ENCODE measurements around the gene HIRIP3. TPM values are rescaled to one million over a fixed set of nuclear protein-coding genes. Genes with fewer than 3 reads are reported as not detected.

HIRIP3 gene
- total and polyA plus RNA-seq, 2 of the 13 experiments (the other 11 are each of a cell fraction or from before 2014, with no cell fraction given), result 12.6 to 17.2 TPM

DNA sequence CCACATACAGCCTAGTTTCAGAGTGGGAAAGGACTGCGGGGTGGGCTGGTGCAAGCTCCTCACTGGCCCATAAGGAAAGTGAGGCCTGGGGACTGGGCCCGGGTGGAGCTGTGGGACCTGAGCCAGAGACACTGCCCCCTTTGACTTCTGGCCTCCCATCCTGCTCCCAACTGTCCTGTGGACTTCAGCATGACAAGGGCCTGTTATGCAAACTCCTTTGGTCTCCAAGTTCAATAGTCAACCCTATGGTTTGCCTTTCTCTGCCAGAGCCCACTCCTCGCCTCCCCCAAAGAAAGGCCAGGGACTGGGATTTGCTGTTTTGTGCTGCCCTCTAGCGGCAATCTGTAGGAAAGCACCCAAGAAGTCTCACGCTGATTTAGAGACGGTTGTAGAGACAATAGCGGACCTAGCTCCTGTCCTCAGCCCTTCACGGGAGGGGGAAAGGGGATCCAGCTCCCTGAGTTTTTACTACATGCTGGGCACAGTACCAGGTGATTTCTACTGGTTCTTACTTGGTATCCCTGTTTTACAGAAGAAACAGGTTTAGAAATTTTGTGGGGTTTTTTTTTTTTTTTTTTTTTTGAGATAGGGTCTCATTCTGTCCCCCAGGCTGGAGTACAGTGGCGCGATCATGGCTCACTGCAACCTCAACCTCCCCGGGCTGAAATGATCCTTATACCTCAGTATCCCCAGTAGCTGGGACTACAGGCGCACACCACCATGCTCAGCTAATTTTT lies 36.8 kb upstream of the HIRIP3 start:
- CTCF ChIA-PET (ENCODE audit: low intra/inter-chr PET ratio, low total read pairs), result interaction anchor here (1.1 to 2.7 kb wide), 3 partner anchors 21 to 332 kb away, joined by 4 to 11 read pairs (median 5); a partner anchor contains a TSS
- peak; percentile 82 for DNase-seq (ENCODE audit: low spot score)
- H3K79me2 ChIP-seq (ENCODE audit: insufficient read depth, low read length), result no peaks in the 10 kb centered on the region
- TF ChIP-seq MXD4 (CRISPR knock-in tag; IDR thresholded peaks at IDR 0.05) (no peak), NCOA2 (CRISPR knock-in tag; IDR thresholded peaks at IDR 0.05) (peak; percentile 16; the same call in 1 of the 2 replicates), SALL1 (CRISPR knock-in tag; IDR thresholded peaks at IDR 0.05) (peak; percentile 38; the same call in 1 of the 2 replicates), HDAC2 (CRISPR knock-in tag; IDR thresholded peaks at IDR 0.05) (peak; percentile 63; the same call in 1 of the 2 replicates), ZMYM4 (CRISPR knock-in tag; IDR thresholded peaks at IDR 0.05) (peak; percentile 22; the same call in 1 of the 2 replicates), XRCC5 (optimal IDR thresholded peaks at IDR 0.05; ENCODE audit: low read length) (peak; percentile 70), PAF1 (CRISPR knock-in tag; IDR thresholded peaks at IDR 0.05) (no peak), PITX1 (CRISPR knock-in tag; IDR thresholded peaks at IDR 0.05) (peak; percentile 63; the same call in 1 of the 2 replicates), STAG1 (CRISPR knock-in tag; IDR thresholded peaks at IDR 0.05) (peak; percentile 94), GTF2F1 (IDR thresholded peaks at IDR 0.05; ENCODE audit: low read length) (no peak), ZNF564 (CRISPR knock-in tag; IDR thresholded peaks at IDR 0.05) (no peak), KDM1A (CRISPR knock-in tag; IDR thresholded peaks at IDR 0.05) (0 out of 2 replicates have a peak, but pooled peaks have one; percentile 33), NONO (IDR thresholded peaks at IDR 0.05) (no peak), NONO (CRISPR knock-in tag; conservative IDR thresholded peaks at IDR 0.05) (0 out of 2 replicates have a peak, but pooled peaks have one; percentile 25), HOXA9 (CRISPR knock-in tag; IDR thresholded peaks at IDR 0.05; ENCODE audit: borderline replicate concordance) (no peak), FOSL1 (CRISPR knock-in tag; IDR thresholded peaks at IDR 0.05; ENCODE audit: borderline replicate concordance) (no peak), ZNF775 (CRISPR knock-in tag; IDR thresholded peaks at IDR 0.05; ENCODE audit: borderline replicate concordance) (no peak), MAZ (IDR thresholded peaks at IDR 0.05; ENCODE audit: borderline replicate concordance, low read depth, low read length) (no peak; the same call in 1 of the 2 replicates), MAZ (CRISPR knock-in tag; IDR thresholded peaks at IDR 0.05; ENCODE audit: low read depth) (no peak), ZBTB7B (CRISPR knock-in tag; IDR thresholded peaks at IDR 0.05) (peak; percentile 44; the same call in 1 of the 2 replicates), HNF4A (CRISPR knock-in tag; IDR thresholded peaks at IDR 0.05) (peak; percentile 69), GATAD2A (CRISPR knock-in tag; IDR thresholded peaks at IDR 0.05) (peak; percentile 80)
- TF ChIP-seq, protein P1, sequence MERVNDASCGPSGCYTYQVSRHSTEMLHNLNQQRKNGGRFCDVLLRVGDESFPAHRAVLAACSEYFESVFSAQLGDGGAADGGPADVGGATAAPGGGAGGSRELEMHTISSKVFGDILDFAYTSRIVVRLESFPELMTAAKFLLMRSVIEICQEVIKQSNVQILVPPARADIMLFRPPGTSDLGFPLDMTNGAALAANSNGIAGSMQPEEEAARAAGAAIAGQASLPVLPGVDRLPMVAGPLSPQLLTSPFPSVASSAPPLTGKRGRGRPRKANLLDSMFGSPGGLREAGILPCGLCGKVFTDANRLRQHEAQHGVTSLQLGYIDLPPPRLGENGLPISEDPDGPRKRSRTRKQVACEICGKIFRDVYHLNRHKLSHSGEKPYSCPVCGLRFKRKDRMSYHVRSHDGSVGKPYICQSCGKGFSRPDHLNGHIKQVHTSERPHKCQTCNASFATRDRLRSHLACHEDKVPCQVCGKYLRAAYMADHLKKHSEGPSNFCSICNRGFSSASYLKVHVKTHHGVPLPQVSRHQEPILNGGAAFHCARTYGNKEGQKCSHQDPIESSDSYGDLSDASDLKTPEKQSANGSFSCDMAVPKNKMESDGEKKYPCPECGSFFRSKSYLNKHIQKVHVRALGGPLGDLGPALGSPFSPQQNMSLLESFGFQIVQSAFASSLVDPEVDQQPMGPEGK (CRISPR knock-in tag; IDR thresholded peaks at IDR 0.05), result peak; percentile 72
- TF ChIP-seq, protein P2, sequence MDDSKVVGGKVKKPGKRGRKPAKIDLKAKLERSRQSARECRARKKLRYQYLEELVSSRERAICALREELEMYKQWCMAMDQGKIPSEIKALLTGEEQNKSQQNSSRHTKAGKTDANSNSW (CRISPR knock-in tag; IDR thresholded peaks at IDR 0.05; ENCODE audit: borderline replicate concordance), result no peak
- TF ChIP-seq, protein P3, sequence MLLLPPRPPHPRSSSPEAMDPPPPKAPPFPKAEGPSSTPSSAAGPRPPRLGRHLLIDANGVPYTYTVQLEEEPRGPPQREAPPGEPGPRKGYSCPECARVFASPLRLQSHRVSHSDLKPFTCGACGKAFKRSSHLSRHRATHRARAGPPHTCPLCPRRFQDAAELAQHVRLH (CRISPR knock-in tag; IDR thresholded peaks at IDR 0.05; ENCODE audit: borderline replicate concordance, low read depth), result peak; percentile 19; the same call in 1 of the 2 replicates

More for the DNA sequence above, 36.8 kb upstream of the HIRIP3 start:
- POLR2A ChIA-PET, result interaction anchor here (1.0 to 1.7 kb wide), 9 partner anchors 22 to 387 kb away, joined by 3 to 6 read pairs (median 3); partner anchors contain the start of genes ALDOA, DOC2A, INO80E and KCTD13
- no peak overlapping the region for H3K9ac ChIP-seq (ENCODE audit: insufficient read depth, low read depth, low read length)
- H3K4me3 ChIP-seq (replicated peaks in 1 of 3; ENCODE audit: insufficient read depth in 1 of 3, low read depth in 2 of 3, low read length in 3 of 3), result no peak overlapping the region
- ATAC-seq, result peak; percentile 65
- no TSS peak for BruUV-seq (replicated peaks)
- in situ Hi-C loops (cut with HindIII; ENCODE audit: extremely low pct_ligation_motif_present, low pct_unique_long_range_greater_than_20kb), result loop anchor here (10.0 kb wide), 1 partner anchor 337 kb away; no protein-coding TSS in a partner anchor
- no peak overlapping the region for H2AFZ ChIP-seq (ENCODE audit: low read length)
- no peak overlapping the region for H3K27ac ChIP-seq (ENCODE audit: extremely low read length, insufficient read depth, low read length)
- peaks cover 23% of the 10 kb centered on the region for H3K4me1 ChIP-seq (ENCODE audit: insufficient read depth, low read length)
- peak; percentile 93 for FAIRE-seq
- intact Hi-C loops (cut with micrococcal nuclease; ENCODE audit: unreplicated experiment), result loop anchor here (5.0 kb wide), 1 partner anchor 330 kb away; no protein-coding TSS in a partner anchor
- H3K9me3 ChIP-seq (ENCODE audit: low read length), result no peaks in the 10 kb centered on the region
- H3K36me3 ChIP-seq (replicated peaks in 1 of 2; ENCODE audit: control insufficient read depth in 1 of 2, insufficient read depth in 2 of 2, low read length in 2 of 2), result no peaks in the 10 kb centered on the region
- H4K20me1 ChIP-seq (ENCODE audit: insufficient read depth, low read length), result no peaks in the 10 kb centered on the region; the same call in 1 of the 2 replicates
- H3K27me3 ChIP-seq (ENCODE audit: control insufficient read depth in 1 of 2, insufficient read depth in 2 of 2, low read length in 2 of 2), result peaks cover 11 to 51% of the 10 kb centered on the region in 2 experiments
- WGBS (ENCODE audit: low lambda C conversion rate), result 17% methylated on average over 12 of the region's 12 CpGs
- peak overlapping the region; percentile 33 for H3K4me2 ChIP-seq (ENCODE audit: low read depth, low read length)

All from HepG2 (cell line).